ENCODE results near the gene CPVL. TPM values are rescaled to one million over a fixed set of nuclear protein-coding genes. Genes with fewer than 3 reads are reported as not detected.

The CPVL gene
- total RNA-seq, 1 experiment from 2014 or later = 26.9 TPM

- H3K4me1 ChIP-seq (ENCODE audit: insufficient read depth, low read length) = no peaks in the 10 kb centered on the region
- no peak overlapping the region for H4K8ac ChIP-seq (replicated peaks; ENCODE audit: insufficient read length, low read depth, low read length)
- no peak overlapping the region for H2BK120ac ChIP-seq (ENCODE audit: low read depth, low read length, poor library complexity, severe bottlenecking)
- no peak overlapping the region for H2AFZ ChIP-seq (ENCODE audit: low read length)
- H4K91ac ChIP-seq (ENCODE audit: insufficient read length, low read depth, low read length) = no peak overlapping the region
- H4K5ac ChIP-seq (ENCODE audit: insufficient read length, low read depth, low read length) = no peak overlapping the region
- H3K79me2 ChIP-seq (ENCODE audit: insufficient read depth, low read length) = no peaks in the 10 kb centered on the region
- no peak overlapping the region for H2BK5ac ChIP-seq (ENCODE audit: insufficient read length, low read length)
- H3K4me2 ChIP-seq (ENCODE audit: insufficient read depth, insufficient read length, low read length) = no peak overlapping the region
- H3K27me3 ChIP-seq (ENCODE audit: insufficient read depth, low read length) = no peaks in the 10 kb centered on the region
- no peak overlapping the region for H2BK15ac ChIP-seq (ENCODE audit: low read depth, low read length)
- H3K4me1 Mint-ChIP-seq = peaks cover 35 to 36% of the 10 kb centered on the region in 2 experiments
- no peaks in the 10 kb centered on the region for H3K36me3 Mint-ChIP-seq (ENCODE audit: insufficient read depth in 1 of 3, low read depth in 3 of 3)
- H3K23me2 ChIP-seq (ENCODE audit: insufficient read length, low read depth, low read length, poor library complexity, severe bottlenecking) = no peaks in the 10 kb centered on the region
- H3K9me3 Mint-ChIP-seq = no peaks in the 10 kb centered on the region
- H3K4ac ChIP-seq (ENCODE audit: low read depth, low read length) = no peak overlapping the region
- H3K9me3 ChIP-seq (ENCODE audit: control insufficient read depth, low read depth, low read length) = no peaks in the 10 kb centered on the region
- no peak overlapping the region for H3K14ac ChIP-seq (ENCODE audit: insufficient read depth, low read length)
- no CpG with 5 or more reads among the region's 6 CpGs for WGBS (ENCODE audit: extremely low coverage, insufficient read length, low lambda C conversion rate)
- TF ChIP-seq CTCF (conservative IDR thresholded peaks at IDR 0.05) = no peak
- H2AK5ac ChIP-seq (ENCODE audit: insufficient read length, low read length) = no peak overlapping the region
- DNase-seq = no peak
- H2BK12ac ChIP-seq (ENCODE audit: insufficient read length, low read depth, low read length) = no peak overlapping the region
- no peak overlapping the region for H2BK20ac ChIP-seq (ENCODE audit: low read depth, low read length, poor library complexity, severe bottlenecking)
- no peak overlapping the region for H3K27ac ChIP-seq (ENCODE audit: insufficient read length, low read depth, low read length)
- H3K56ac ChIP-seq (ENCODE audit: insufficient read length, low read depth, low read length) = no peak overlapping the region
- no peaks in the 10 kb centered on the region for H4K20me1 ChIP-seq (ENCODE audit: control insufficient read depth, insufficient read depth, insufficient read length)
- no peak overlapping the region; a peak in 1 of 7 replicates for H3K27ac Mint-ChIP-seq
- H3K27me3 Mint-ChIP-seq (ENCODE audit: low read depth) = peaks cover 4% of the 10 kb centered on the region; the same call in 1 of the 2 replicates
- no peak overlapping the region for H3T11ph ChIP-seq (ENCODE audit: low read length)
- no peak overlapping the region for H3K18ac ChIP-seq (ENCODE audit: insufficient read length, low read depth, low read length)
- H3K4me3 Mint-ChIP-seq = no peak overlapping the region
- no peak overlapping the region for H3K9ac ChIP-seq (ENCODE audit: extremely low read depth, insufficient read length, low read length)
- no peak overlapping the region for H3K23ac ChIP-seq (ENCODE audit: insufficient read length, low read depth, low read length)
- H3K79me1 ChIP-seq (ENCODE audit: insufficient read depth, low read depth, low read length, poor library complexity, severe bottlenecking) = no peaks in the 10 kb centered on the region
Observed at GRCh38 chr7:28989211-28989980, 156.9 kb downstream of the CPVL start.

Data from H9 (cell line).